GM19397 (cell line): ENCODE measurements around the gene RTP1.
"Not testable (repeated sequence)": the region's sequence is repeated elsewhere in the genome, so short reads cannot be mapped to it uniquely, and the experiment has no call there.

Experiments used
- ATAC-seq: cut with Tn5 transposase; IDR thresholded peaks from one replicate; pipeline ENCODE4 v1.9.1; 2021; ENCODE audit warnings: mild to moderate bottlenecking, moderate library complexity; ENCODE audit not compliant: unreplicated experiment

The RTP1 gene

GRCh38 chr3:187196573-187197334 lies 532 bp upstream of the RTP1 start:
- ATAC-seq: no peak

- no peak for ATAC-seq
These were observed 1.2 kb downstream of the RTP1 start for GRCh38 chr3:187198490-187198889.

- ATAC-seq: not testable (repeated sequence)
These were observed 2.3 kb downstream of the RTP1 start for GRCh38 chr3:187199463-187200050.

GRCh38 chr3:187205683-187206082 lies 8.4 kb downstream of the RTP1 start:
- ATAC-seq: no peak

GRCh38 chr3:187207062-187207461 lies 9.8 kb downstream of the RTP1 start:
- ATAC-seq: no peak

GRCh38 chr3:187207624-187208023 lies 10.3 kb downstream of the RTP1 start:
- no peak for ATAC-seq

- no peak for ATAC-seq
These were observed 10.9 kb downstream of the RTP1 start for GRCh38 chr3:187208159-187208558.

GRCh38 chr3:187209491-187209890 lies 12.2 kb downstream of the RTP1 start:
- no peak for ATAC-seq

- ATAC-seq: no peak
These were observed 12.8 kb downstream of the RTP1 start for GRCh38 chr3:187210091-187210490.

- peak; percentile 77 for ATAC-seq
These were observed 13.4 kb downstream of the RTP1 start for GRCh38 chr3:187210545-187211327.

GRCh38 chr3:187211532-187212195 lies 14.4 kb downstream of the RTP1 start:
- no peak for ATAC-seq

GRCh38 chr3:187212196-187212545 lies 14.9 kb downstream of the RTP1 start:
- no peak for ATAC-seq

GRCh38 chr3:187212705-187213104 lies 15.4 kb downstream of the RTP1 start:
- ATAC-seq: no peak

GRCh38 chr3:187213616-187214015 lies 16.3 kb downstream of the RTP1 start:
- ATAC-seq: no peak

- no peak for ATAC-seq
These were observed 18.2 kb downstream of the RTP1 start for GRCh38 chr3:187215460-187215859.

GRCh38 chr3:187222801-187223200 lies 25.5 kb downstream of the RTP1 start:
- no peak for ATAC-seq

- ATAC-seq: no peak
These were observed 26.5 kb downstream of the RTP1 start for GRCh38 chr3:187223799-187224198.

GRCh38 chr3:187227658-187228258 lies 30.5 kb downstream of the RTP1 start:
- no peak for ATAC-seq

- no peak for ATAC-seq
These were observed 31.5 kb downstream of the RTP1 start for GRCh38 chr3:187228740-187229139.

- ATAC-seq: no peak
These were observed 32.7 kb downstream of the RTP1 start for GRCh38 chr3:187230011-187230410.

GRCh38 chr3:187236962-187237361 lies 39.7 kb downstream of the RTP1 start:
- ATAC-seq: no peak
